ENCODE measurements around the gene DGLUCY.
A peak's percentile ranks its signal among the peaks of the same experiment; 100 is the strongest.

Gene DGLUCY

DNA sequence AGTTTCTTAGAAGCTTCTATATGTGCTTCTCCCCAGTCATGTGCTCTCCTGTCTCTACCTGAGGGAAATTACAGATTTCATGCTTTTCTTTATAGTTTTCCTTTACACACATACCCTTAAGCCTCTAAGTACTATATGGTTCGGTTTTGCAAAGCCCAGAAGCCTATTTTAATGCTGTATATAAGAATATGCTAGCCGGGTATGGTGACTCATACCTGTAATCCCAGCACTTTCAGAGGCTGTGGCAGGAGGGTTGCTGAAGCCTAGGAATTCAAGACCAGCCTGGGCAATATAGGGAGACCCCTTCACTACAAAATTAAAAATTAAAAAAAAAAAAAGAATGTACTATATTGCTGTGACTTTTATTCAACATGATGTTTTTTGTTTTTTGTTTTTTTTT, 15.4 kb downstream of the DGLUCY start:
- H4K91ac ChIP-seq (ENCODE audit: low read length), result no peak overlapping the region
- 65% methylated on average over 2 of the region's 2 CpGs for WGBS
- no peak overlapping the region for H2BK120ac ChIP-seq (ENCODE audit: low read depth, low read length)
- no peak overlapping the region for H3K4ac ChIP-seq (ENCODE audit: low read depth in 1 of 2, low read length in 2 of 2)
- no peak overlapping the region for H3K27ac ChIP-seq (ENCODE audit: low read length, poor library complexity, severe bottlenecking)
- H2BK15ac ChIP-seq (ENCODE audit: low read depth, poor library complexity, severe bottlenecking), result no peak overlapping the region
- DNase-seq, result peak; percentile 14
- no peak overlapping the region for H3K9ac ChIP-seq (ENCODE audit: low read length)
- H3K14ac ChIP-seq (ENCODE audit: low read length in 2 of 2), result no peak overlapping the region
- no peak overlapping the region for H3K23ac ChIP-seq (ENCODE audit: low read length in 2 of 2)
- no peak overlapping the region for H2BK12ac ChIP-seq (ENCODE audit: low read length in 2 of 2)
- H3K18ac ChIP-seq (ENCODE audit: low read depth in 1 of 2, low read length in 2 of 2), result no peak overlapping the region
- H2AK5ac ChIP-seq (ENCODE audit: low read length, severe bottlenecking), result no peak overlapping the region
- H3K9me3 ChIP-seq (ENCODE audit: control insufficient read depth, low read length), result peaks cover 5% of the 10 kb centered on the region
- no peak overlapping the region for H3K4me2 ChIP-seq (ENCODE audit: low read length, poor library complexity, severe bottlenecking)
- H3K4me1 ChIP-seq (ENCODE audit: control insufficient read depth, insufficient read depth, low read depth, low read length), result no peaks in the 10 kb centered on the region
- H2BK5ac ChIP-seq (ENCODE audit: low read depth, low read length, poor library complexity, severe bottlenecking), result no peak overlapping the region
- peaks cover 15 to 67% of the 10 kb centered on the region in 2 experiments for H3K36me3 ChIP-seq (ENCODE audit: control insufficient read depth in 1 of 2, insufficient read depth in 2 of 2, low read depth in 1 of 2, low read length in 2 of 2)
- H2AFZ ChIP-seq (ENCODE audit: low read depth, low read length), result no peak overlapping the region
- peaks cover 12% of the 10 kb centered on the region for H3K79me1 ChIP-seq (replicated peaks; ENCODE audit: low read length, poor library complexity, severe bottlenecking)
- no peak overlapping the region for H3K4me3 ChIP-seq (ENCODE audit: insufficient read depth in 1 of 2, low read depth in 1 of 2, low read length in 2 of 2)
- no peak overlapping the region for H4K8ac ChIP-seq (ENCODE audit: low read length)
- no peaks in the 10 kb centered on the region for H3K27me3 ChIP-seq (ENCODE audit: control insufficient read depth in 1 of 2, insufficient read depth in 1 of 2, low read length in 2 of 2)

DNA sequence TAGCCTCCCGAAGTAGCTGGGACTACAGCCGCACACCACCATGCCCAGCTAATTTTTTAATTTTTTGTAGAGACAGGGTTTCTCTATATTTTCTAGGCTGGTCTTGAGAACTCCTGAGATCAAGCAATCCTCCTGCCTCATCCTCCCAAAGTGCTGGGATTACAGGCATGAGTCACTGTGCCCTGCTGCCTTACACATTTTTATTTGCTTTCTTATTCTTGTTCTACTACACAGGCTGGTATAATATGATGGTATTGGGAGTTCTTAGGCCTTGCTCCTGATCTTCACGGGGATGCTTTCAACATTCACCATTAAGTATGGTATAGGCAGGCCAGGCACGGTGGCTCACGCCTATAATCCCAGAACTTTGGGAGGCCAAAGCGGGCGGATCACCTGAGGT, 21.2 kb downstream of the DGLUCY start:
- peaks cover 5% of the 10 kb centered on the region for H3K79me1 ChIP-seq (replicated peaks; ENCODE audit: low read length, poor library complexity, severe bottlenecking)
- H4K8ac ChIP-seq (ENCODE audit: low read length), result no peak overlapping the region
- no peak overlapping the region for H3K4me2 ChIP-seq (ENCODE audit: low read length, poor library complexity, severe bottlenecking)
- no peak overlapping the region for H2BK12ac ChIP-seq (ENCODE audit: low read length in 2 of 2)
- H2AK5ac ChIP-seq (ENCODE audit: low read length, severe bottlenecking), result no peak overlapping the region
- no peak overlapping the region for H3K18ac ChIP-seq (ENCODE audit: low read depth in 1 of 2, low read length in 2 of 2)
- no peak overlapping the region for H3K14ac ChIP-seq (ENCODE audit: low read length in 2 of 2)
- no peaks in the 10 kb centered on the region for H3K27me3 ChIP-seq (ENCODE audit: control insufficient read depth in 1 of 2, insufficient read depth in 1 of 2, low read length in 2 of 2)
- H2BK120ac ChIP-seq (ENCODE audit: low read depth, low read length), result no peak overlapping the region
- H4K91ac ChIP-seq (ENCODE audit: low read length), result no peak overlapping the region
- H3K23ac ChIP-seq (ENCODE audit: low read length in 2 of 2), result no peak overlapping the region
- H3K9ac ChIP-seq (ENCODE audit: low read length), result no peak overlapping the region
- 95% methylated on average over 5 of the region's 7 CpGs for WGBS
- H3K9me3 ChIP-seq (ENCODE audit: control insufficient read depth, low read length), result no peaks in the 10 kb centered on the region
- H3K4me1 ChIP-seq (ENCODE audit: control insufficient read depth, insufficient read depth, low read depth, low read length), result peaks cover 1% of the 10 kb centered on the region
- DNase-seq, result no peak
- no peak overlapping the region for H2AFZ ChIP-seq (ENCODE audit: low read depth, low read length)
- no peak overlapping the region for H2BK5ac ChIP-seq (ENCODE audit: low read depth, low read length, poor library complexity, severe bottlenecking)
- no peak overlapping the region for H2BK15ac ChIP-seq (ENCODE audit: low read depth, poor library complexity, severe bottlenecking)
- H3K4ac ChIP-seq (ENCODE audit: low read depth in 1 of 2, low read length in 2 of 2), result no peak overlapping the region
- no peak overlapping the region for H3K4me3 ChIP-seq (ENCODE audit: insufficient read depth in 1 of 2, low read depth in 1 of 2, low read length in 2 of 2)
- H3K36me3 ChIP-seq (ENCODE audit: control insufficient read depth in 1 of 2, insufficient read depth in 2 of 2, low read depth in 1 of 2, low read length in 2 of 2), result peaks cover 0 to 31% of the 10 kb centered on the region in 2 experiments
- no peak overlapping the region for H3K27ac ChIP-seq (ENCODE audit: low read length, poor library complexity, severe bottlenecking)

DNA sequence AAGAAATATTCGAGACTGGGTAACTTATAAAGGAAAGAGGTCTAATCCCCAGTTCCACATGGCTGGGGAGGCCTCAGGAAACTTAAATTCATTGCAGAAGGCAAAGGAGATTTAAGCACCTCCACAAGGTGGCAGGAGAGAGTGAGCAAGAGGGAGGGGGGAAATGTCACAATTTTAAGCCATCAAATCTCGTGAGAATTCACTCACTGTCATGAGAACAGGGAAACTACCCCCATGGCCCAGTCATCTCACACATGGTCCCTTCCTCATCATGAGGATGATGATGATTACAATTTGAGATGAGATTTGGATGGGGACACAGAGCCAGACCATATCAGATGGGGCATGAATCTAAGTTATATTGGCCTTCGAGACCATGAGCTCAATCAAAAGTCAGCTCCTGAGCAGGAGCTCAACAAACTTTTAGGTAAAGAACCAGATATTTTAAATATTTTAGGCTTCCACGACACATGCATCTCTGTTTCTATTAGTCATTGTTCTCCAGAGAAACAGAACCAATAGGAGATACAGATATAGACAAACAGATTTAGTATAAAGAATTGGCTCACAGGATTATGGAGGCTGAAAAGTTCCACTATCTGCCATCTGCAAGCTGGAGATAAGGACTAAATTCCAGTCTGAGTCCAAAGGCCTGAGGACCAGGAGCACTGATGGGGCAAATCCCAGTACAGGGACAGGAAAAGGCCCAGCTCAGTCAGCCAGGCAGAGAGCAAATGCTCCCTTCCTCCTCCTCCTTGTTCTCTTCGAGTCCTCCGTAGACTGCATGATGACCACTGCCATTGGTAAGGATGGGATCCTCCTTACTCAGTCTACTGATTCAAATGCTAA, 24.9 kb downstream of the DGLUCY start:
- H3K36me3 ChIP-seq (ENCODE audit: control insufficient read depth in 1 of 2, insufficient read depth in 2 of 2, low read depth in 1 of 2, low read length in 2 of 2), result peaks cover 0 to 20% of the 10 kb centered on the region in 2 experiments
- no peak overlapping the region for H3K9ac ChIP-seq (ENCODE audit: low read length)
- no peak overlapping the region for H3K4ac ChIP-seq (ENCODE audit: low read depth in 1 of 2, low read length in 2 of 2)
- no peak overlapping the region for H2AK5ac ChIP-seq (ENCODE audit: low read length, severe bottlenecking)
- no peak overlapping the region for H2BK120ac ChIP-seq (ENCODE audit: low read depth, low read length)
- H3K27ac ChIP-seq (ENCODE audit: low read length, poor library complexity, severe bottlenecking), result no peak overlapping the region
- no peaks in the 10 kb centered on the region for H3K9me3 ChIP-seq (ENCODE audit: control insufficient read depth, low read length)
- H3K14ac ChIP-seq (ENCODE audit: low read length in 2 of 2), result no peak overlapping the region
- no peak overlapping the region for H2BK15ac ChIP-seq (ENCODE audit: low read depth, poor library complexity, severe bottlenecking)
- no peak overlapping the region for H4K8ac ChIP-seq (ENCODE audit: low read length)
- DNase-seq, result peak; percentile 35
- no peak overlapping the region for H3K4me2 ChIP-seq (ENCODE audit: low read length, poor library complexity, severe bottlenecking)
- no peaks in the 10 kb centered on the region for H3K27me3 ChIP-seq (ENCODE audit: control insufficient read depth in 1 of 2, insufficient read depth in 1 of 2, low read length in 2 of 2)
- H3K18ac ChIP-seq (ENCODE audit: low read depth in 1 of 2, low read length in 2 of 2), result peak overlapping the region in 1 of 2 experiments; percentile 0
- H4K91ac ChIP-seq (ENCODE audit: low read length), result no peak overlapping the region
- no peak overlapping the region for H2BK5ac ChIP-seq (ENCODE audit: low read depth, low read length, poor library complexity, severe bottlenecking)
- peak overlapping the region in 1 of 2 experiments; percentile 31 for H2BK12ac ChIP-seq (ENCODE audit: low read length in 2 of 2)
- WGBS, result 82% methylated on average over 4 of the region's 6 CpGs
- H3K79me1 ChIP-seq (replicated peaks; ENCODE audit: low read length, poor library complexity, severe bottlenecking), result peaks cover 5% of the 10 kb centered on the region
- no peak overlapping the region for H3K23ac ChIP-seq (ENCODE audit: low read length in 2 of 2)
- H3K4me1 ChIP-seq (ENCODE audit: control insufficient read depth, insufficient read depth, low read depth, low read length), result peaks cover 1% of the 10 kb centered on the region
- no peak overlapping the region for H3K4me3 ChIP-seq (ENCODE audit: insufficient read depth in 1 of 2, low read depth in 1 of 2, low read length in 2 of 2)
- no peak overlapping the region for H2AFZ ChIP-seq (ENCODE audit: low read depth, low read length)

DNA sequence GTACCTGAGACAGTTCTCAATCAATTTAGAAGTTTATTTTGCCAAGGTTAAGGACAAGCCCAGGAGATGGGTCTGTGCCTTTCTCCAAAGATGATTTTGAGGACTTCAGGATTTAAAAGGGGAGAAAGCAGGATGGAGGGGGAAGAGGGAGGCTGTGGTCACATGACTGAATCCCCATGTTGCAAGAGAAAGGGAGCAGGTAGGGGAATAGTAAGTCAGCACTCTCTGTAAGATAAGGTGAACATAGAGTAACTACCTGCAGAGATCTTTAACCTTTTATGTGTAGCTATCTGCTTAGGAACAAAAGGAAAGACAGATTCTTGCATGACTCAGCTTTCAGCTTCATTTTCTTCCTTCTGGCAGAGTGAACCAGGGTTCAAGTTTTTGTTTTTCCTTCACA, 25.9 kb downstream of the DGLUCY start:
- Histone ChIP-seq H2BK120ac (ENCODE audit: low read depth, low read length) (no peak overlapping the region), H2AFZ (ENCODE audit: low read depth, low read length) (no peak overlapping the region), H2AK5ac (ENCODE audit: low read length, severe bottlenecking) (no peak overlapping the region), H3K4me2 (ENCODE audit: low read length, poor library complexity, severe bottlenecking) (no peak overlapping the region), H3K23ac (ENCODE audit: low read length in 2 of 2) (no peak overlapping the region), H2BK15ac (ENCODE audit: low read depth, poor library complexity, severe bottlenecking) (no peak overlapping the region), H4K8ac (ENCODE audit: low read length) (no peak overlapping the region), H2BK12ac (ENCODE audit: low read length in 2 of 2) (no peak overlapping the region), H3K14ac (ENCODE audit: low read length in 2 of 2) (no peak overlapping the region), H3K27ac (ENCODE audit: low read length, poor library complexity, severe bottlenecking) (no peak overlapping the region), H3K27me3 (ENCODE audit: control insufficient read depth in 1 of 2, insufficient read depth in 1 of 2, low read length in 2 of 2) (no peaks in the 10 kb centered on the region), H2BK5ac (ENCODE audit: low read depth, low read length, poor library complexity, severe bottlenecking) (no peak overlapping the region), H3K4me3 (ENCODE audit: insufficient read depth in 1 of 2, low read depth in 1 of 2, low read length in 2 of 2) (no peak overlapping the region), H3K4me1 (ENCODE audit: control insufficient read depth, insufficient read depth, low read depth, low read length) (peaks cover 6% of the 10 kb centered on the region), H3K9me3 (ENCODE audit: control insufficient read depth, low read length) (no peaks in the 10 kb centered on the region), H3K36me3 (ENCODE audit: control insufficient read depth in 1 of 2, insufficient read depth in 2 of 2, low read depth in 1 of 2, low read length in 2 of 2) (peaks cover 0 to 22% of the 10 kb centered on the region in 2 experiments), H3K4ac (ENCODE audit: low read depth in 1 of 2, low read length in 2 of 2) (no peak overlapping the region), H3K18ac (ENCODE audit: low read depth in 1 of 2, low read length in 2 of 2) (no peak overlapping the region), H3K79me1 (replicated peaks; ENCODE audit: low read length, poor library complexity, severe bottlenecking) (peaks cover 5% of the 10 kb centered on the region), H3K9ac (ENCODE audit: low read length) (no peak overlapping the region), H4K91ac (ENCODE audit: low read length) (no peak overlapping the region)
- DNase-seq, result no peak

All from mesenchymal stem cell (in vitro differentiated cells and primary cell).